ENCODE results near the gene PGGHG.
"Not testable (repeated sequence)": the region's sequence is repeated elsewhere in the genome, so short reads cannot be mapped to it uniquely, and the experiment has no call there.

PGGHG gene

DNA sequence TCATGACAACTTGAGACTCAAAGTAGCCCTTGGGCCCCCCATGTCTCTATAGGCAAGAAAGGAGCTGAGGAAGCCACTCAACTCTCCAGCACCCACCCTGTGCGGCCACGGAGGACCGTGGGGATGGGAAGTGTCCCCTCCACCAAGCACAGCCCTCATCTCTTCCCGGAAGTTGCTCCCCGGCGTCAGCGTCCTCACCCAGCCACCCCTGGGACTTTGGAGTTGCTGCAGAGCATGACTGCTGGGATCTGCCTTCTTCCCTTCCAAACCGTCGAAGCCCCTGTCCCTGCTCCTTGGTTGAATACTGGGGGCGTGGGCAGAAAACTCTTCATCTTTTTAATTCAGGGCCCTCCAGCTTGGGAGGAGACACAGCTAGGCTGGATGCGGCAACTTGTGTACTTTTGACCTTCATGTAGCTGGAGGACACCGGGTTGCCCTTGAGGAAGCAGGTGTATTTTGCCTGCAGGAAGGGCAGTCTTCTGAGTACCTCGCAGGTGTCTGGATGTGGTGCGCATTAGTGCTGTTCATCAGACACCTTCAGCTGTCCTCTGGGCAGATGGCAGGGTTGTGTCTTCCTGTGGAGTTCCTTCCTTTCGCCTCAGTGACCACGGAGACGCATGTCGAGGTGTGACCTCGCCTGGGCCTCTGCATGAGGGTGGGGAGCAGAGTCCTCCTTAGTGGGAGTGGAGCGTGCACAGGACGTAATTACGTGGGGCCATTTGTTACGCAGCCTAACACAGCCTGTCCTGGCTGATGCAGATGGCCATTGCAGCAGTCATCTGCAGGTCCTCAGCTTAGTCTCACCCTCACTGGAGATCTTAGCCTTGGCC is 43.9 kb downstream of the PGGHG start:
- DNase-seq = no peak

DNA sequence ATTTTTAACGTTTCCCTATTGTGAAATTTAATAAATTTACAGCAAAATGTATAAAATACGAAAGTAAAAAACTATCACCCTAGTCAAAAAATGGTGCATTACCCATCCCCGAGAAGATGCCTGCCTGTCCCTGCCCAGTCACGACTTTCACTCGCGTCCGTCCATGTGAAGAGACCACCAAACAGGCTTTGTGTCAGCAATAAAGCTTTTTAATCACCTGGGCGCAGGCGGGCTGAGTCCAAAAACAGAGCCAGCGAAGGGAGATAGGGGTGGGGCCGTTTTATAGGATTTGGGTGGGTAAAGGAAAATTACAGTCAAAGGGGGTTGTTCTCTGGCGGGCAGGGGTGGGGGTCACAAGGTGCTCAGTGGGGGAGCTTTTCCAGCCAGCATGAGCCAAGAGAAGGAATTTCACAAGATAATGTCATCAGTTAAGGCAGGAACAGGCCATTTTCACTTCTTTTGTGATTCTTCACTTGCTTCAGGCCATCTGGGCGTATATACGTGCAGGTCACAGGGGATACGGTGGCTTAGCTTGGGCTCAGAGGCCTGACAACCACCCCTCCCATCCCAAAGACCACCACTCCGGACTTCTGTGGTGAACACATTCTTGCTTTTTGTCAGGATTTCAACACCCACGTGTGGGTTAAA is 44.8 kb downstream of the PGGHG start:
- not testable (repeated sequence) for DNase-seq

DNA sequence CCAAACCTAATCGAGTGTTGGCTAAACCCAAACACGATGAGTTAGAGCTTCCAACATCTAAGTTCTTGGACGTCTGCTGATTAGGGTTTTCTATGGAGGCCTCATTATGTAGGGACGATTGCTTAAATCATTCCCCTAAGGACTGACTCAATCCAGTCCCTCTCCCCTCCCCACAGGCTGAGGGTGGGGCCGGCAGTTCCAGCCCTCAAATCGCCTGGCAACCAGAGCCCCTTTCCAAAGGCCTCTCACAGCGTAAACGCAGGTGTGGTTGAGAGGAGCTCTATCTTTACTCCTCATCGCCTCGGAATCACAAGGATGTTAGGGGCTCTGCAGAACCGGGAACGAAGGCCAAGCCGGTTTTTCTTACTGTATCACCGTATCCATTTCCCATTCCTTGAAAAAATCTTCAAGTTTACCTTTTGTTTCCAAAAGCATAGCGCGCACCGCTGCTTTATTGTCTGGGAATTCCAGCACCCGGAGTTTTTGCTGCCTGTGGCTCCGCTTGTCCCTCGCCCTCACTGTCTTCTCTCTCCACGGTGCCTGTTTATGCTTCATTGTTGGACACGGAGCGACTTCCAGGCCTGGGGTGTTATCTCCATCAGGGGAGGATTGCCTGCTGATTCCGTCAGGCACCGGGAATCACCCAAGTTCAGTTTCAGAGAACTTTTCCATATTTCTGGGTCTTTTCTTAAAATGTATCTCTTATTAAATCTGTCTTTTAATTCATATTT is 45.5 kb downstream of the PGGHG start:
- DNase-seq = no peak

DNA sequence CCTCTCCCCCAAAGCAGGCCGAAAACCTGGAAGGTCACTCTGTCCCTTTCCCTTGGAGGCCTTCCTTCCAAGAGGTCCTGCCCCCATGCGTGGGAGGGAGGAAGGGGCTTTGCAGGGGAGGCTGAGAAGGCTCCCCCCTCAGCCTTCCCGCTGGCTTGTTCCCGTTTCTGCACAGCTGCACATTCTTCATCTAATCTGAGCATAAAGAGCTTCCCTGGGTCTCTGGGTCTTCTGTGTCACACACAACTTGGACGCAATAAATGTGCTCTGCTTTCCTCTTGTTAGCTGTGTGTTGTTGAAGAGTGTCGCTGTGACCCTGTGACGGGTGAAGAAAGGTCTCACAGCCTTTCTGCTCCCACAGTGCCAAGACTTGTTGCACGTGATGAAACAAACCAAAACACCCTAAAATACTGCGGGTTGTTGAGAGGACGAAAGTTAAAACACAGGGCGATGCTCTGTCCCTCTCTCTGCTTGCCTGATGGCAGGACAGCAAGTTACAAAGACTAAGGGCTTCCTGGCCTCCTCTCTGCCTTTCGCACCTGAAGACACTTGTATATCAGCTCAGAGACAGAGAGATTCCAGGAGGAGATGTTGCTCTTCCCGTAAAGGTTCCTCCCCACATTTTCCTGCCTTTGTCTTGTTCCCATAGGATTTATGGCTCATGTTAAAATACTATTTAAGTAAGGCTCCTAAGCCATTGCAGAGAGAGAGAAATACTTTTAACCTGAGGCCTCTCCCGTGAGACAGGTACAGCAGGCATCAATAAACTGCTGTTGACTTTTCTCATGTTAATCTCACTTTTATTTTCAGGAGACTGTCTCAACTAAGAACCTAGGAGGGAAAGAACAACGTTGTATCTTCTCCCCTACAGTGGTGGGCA is 47.1 kb downstream of the PGGHG start:
- no peak for DNase-seq

DNA sequence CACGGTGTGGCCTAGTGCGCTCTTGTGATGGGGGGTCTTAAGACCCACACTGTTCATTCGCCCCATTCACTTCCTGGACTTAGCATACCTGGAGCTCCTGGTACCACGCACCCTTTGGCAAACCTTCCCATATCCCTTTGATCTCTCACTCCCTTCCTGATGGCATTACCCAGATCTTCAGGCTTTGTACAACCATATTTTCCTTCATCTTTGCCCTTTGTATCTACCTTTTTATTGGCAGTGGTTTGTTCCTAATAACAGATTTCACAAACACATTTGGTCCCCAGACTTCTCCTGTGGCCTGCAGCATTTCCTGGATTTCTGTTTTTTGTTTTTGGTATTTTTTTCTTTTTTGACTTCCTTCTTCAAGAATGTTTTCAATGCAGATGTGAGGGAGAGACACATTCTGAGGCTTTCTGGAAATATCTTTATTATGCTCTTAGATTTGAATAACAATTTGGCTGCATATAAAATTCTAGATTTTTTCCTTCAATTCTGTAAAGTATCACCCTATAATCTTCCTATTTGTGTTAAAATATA is 47.8 kb downstream of the PGGHG start:
- no peak for DNase-seq

DNA sequence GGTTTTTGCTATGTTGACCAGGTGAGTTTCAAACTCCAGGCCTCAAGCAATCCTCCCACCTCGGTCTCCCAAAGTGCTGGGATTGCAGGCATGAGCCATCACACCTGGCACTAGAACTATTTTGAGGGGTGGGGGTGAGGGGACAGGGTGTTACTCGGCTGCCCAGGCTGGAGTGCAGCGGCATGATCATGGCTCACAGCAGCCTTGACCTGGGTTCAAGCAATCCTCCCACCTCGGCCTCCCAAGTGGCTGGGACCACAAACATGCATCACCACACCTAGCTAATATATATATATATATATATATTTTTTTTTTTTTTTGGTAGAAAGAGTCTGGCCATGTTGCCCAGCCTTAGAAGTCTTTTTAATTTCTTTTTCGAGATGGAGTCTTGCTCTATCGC is 48.8 kb downstream of the PGGHG start:
- no peak for DNase-seq

DNA sequence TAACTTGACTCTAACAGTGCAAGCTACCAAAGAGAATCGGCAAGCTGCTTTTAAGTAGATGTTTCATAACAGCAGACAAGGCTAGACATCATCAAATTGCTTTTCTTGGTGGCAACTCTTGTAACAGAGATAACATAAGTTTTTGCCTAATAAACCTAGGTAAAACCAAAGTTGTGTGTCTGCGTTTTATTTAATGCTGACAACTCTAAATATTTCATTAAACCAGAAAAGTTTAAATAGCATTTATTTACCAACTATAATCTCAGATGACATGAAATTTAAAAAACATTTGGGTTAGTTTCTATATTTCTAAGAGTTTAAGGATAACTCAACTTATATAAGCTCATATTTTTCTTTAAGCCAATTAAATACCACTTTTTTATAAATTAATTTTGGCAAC is 51.0 kb downstream of the PGGHG start:
- DNase-seq = no peak

DNA sequence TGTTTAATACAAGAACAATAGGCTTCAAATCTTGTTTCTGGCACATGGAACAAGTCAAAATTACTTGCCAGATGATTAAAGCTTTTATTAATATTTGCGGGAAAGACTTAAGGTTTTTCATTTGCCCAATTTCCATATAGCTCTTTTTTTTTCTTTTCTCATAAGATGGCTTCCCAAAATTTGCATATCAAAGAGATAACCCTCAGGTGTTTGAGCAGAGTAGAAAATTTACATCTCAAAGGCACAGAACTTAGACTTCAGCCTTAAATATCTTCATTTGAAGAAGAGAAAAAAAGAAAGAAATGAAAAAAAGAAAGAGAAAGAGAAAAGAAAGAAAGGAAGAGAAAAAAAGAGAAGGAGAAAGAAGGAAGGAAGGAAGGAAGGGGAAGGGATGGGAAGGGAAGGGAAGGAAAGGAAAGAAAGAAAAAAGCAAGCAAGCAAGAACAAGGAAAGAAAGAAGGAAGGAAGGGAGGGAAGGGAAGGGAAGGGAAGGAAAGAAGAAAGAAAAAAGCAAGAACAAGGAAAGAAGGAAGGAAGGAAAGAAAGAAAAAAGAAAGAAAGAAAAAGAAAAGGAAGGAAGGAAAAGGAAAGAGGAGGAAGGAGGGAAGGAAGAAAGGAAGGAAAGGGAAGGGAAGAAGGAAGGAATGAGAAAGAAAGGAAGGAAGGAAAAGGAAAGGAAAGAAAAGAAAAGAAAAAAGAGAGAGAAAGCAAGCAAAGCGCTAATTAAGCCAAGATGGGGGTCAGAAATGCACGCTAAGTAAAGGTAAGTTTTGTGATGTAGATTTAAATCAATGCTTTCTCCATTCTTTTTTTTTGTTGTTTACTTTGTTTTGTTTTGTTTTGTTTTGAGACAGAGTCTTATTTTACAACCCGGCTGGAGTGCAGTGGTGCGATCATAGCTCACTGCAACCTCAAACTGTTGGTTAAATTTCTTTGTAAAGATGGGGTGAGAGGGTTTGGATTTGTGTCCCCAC is 51.9 kb downstream of the PGGHG start:
- DNase-seq = no peak

DNA sequence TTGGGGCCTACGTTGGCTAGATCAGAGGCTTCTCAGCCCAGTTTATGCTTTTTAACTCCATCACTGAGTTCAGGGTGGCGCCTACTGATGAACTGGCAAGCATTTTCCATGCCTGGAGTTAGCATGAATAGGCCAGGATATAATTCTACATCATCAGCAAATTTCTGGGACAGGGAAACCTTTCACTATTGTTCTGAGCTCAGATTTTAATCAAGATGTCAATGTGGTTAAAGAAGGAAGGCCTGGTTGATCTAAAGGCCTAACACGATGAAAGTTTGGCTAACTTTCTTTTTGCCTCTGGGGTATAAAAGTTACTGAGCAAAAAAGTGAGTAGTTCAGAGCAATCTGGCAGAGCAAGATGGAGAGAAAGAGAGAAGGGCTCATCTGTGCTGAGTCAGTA is 53.4 kb downstream of the PGGHG start:
- no peak for DNase-seq

DNA sequence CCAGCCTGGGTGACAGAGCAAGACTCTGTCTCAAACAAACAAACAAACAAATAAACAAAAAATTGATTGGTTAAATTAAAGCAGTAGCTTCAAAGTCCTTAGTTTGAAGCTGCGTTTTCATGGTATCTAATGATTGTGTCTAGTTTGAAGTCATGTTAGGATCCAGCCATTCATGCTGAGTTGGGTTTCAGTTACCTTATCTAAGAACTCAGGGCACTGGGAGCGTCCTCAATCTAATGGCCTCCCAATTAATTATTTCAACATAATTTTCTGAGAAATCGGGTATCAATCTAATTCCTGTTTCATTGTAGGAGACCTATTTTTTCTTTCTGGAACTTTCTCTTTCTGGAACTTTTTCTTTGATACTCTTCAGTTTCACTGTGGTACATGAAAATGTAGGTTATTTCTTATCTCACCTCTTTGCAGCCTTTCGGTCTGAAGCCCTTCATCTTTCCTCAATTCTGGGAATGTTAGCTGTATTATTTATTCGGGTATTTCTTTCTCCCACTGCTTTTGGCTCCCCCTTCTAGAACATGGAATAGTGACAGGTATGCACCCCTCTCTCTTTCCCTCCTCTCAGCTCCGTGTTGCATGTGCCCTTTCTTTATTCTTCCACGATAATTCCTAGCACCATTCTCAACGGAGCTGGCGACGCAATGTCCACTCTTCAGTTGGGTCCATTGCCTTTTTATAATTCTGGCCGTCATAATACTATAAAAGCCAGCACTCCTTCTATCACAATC is 56.1 kb downstream of the PGGHG start:
- no peak for DNase-seq

Data from CD4-positive, alpha-beta T cell treated with Interleukin-15 for 1 hour (primary cell).